Measurements from ENCODE around the gene MEIG1. TPM values are rescaled to one million over a fixed set of nuclear protein-coding genes. Genes with fewer than 3 reads are reported as not detected.

The MEIG1 gene
- total and polyA plus RNA-seq, 2 of the 8 experiments (the other 6 are each of a cell fraction or from before 2014, with no cell fraction given): not detected

DNA sequence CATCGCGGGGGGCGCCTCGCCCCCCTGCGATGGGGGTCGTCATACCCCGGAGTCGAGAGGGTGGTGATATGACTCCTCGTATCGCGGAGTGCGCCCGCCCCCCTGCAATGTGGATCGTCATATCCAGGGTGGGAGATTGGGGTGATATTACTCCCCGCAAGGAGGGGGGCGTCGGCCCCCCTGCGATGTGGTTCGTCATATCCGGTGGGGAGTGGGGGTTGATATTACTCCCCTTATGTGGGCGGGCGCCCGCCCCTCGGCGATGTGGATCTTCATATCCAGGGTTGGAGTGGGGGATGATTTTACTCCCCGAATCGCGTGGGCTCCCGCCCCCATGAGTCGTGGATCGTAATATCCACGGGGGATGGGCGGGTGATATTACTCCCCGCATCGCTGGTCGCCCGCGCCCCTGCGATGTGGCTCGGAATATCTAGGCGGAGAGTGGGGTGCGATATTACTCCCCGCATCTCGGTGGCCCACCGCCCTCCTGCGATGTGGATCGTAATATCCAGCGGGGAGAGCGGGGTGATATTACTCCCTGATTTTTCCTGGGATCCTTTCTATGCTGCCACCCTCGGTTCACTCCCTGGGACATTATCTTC lies 36.9 kb downstream of the MEIG1 start:
- no peaks in the 10 kb centered on the region for H3K4me1 ChIP-seq (replicated peaks in 1 of 4; ENCODE audit: control insufficient read depth in 3 of 4, insufficient read depth in 4 of 4, low read length in 3 of 4)
- H3K9me3 ChIP-seq (ENCODE audit: insufficient read depth in 2 of 2, low read depth in 1 of 2, low read length in 1 of 2): no peaks in the 10 kb centered on the region
- H2BK20ac ChIP-seq (ENCODE audit: low read length): no peak overlapping the region
- no peaks in the 10 kb centered on the region for H4K20me1 ChIP-seq (replicated peaks in 1 of 2; ENCODE audit: control insufficient read depth in 1 of 2, insufficient read depth in 2 of 2, low read length in 2 of 2)
- H2BK12ac ChIP-seq (ENCODE audit: low read depth, low read length): no peak overlapping the region
- no peak overlapping the region for H4K8ac ChIP-seq (ENCODE audit: extremely low read depth, insufficient read depth, low read length)
- no peak overlapping the region for H4K91ac ChIP-seq (replicated peaks; ENCODE audit: insufficient read length, low read length)
- no peak overlapping the region for H3K4me3 ChIP-seq (ENCODE audit: extremely low read depth in 1 of 4, insufficient read depth in 2 of 4, low read depth in 3 of 4, low read length in 4 of 4)
- TF ChIP-seq KDM4A (IDR thresholded peaks at IDR 0.05; ENCODE audit: low read depth, low read length, severe bottlenecking) (no peak), HDAC2 (IDR thresholded peaks at IDR 0.05; ENCODE audit: borderline replicate concordance in 1 of 2, low read depth in 2 of 2, low read length in 2 of 2) (no peak), JUN (IDR thresholded peaks at IDR 0.05; ENCODE audit: low read depth, low read length) (no peak), RBBP5 (IDR thresholded peaks at IDR 0.05; ENCODE audit: borderline replicate concordance, low read depth, low read length) (no peak), SP4 (IDR thresholded peaks at IDR 0.05; ENCODE audit: low read length) (no peak), EP300 (IDR thresholded peaks at IDR 0.05; ENCODE audit: borderline replicate concordance in 1 of 2, low read depth in 2 of 2, low read length in 2 of 2) (no peak), POU5F1 (IDR thresholded peaks at IDR 0.05; ENCODE audit: low read depth, low read length) (no peak), SP1 (IDR thresholded peaks at IDR 0.05; ENCODE audit: low read depth, low read length) (no peak), RFX5 (IDR thresholded peaks at IDR 0.05; ENCODE audit: borderline replicate concordance, low read depth, low read length) (no peak)
- H2AK5ac ChIP-seq (ENCODE audit: low read depth, low read length): no peak overlapping the region
- H3K23me2 ChIP-seq (ENCODE audit: low read depth, low read length): no peaks in the 10 kb centered on the region
- no peak overlapping the region for H2AFZ ChIP-seq (ENCODE audit: low read length)
- H3K18ac ChIP-seq (ENCODE audit: extremely low read depth, low read length): no peak overlapping the region
- H2BK120ac ChIP-seq (replicated peaks; ENCODE audit: low read depth, low read length): no peak overlapping the region
- H4K5ac ChIP-seq (ENCODE audit: insufficient read length, low read depth, low read length): no peak overlapping the region
- FAIRE-seq (no peak), DNase-seq (ENCODE audit: low read depth in 1 of 2, low spot score in 2 of 2) (no peak)
- H3K9ac ChIP-seq (replicated peaks in 1 of 4; ENCODE audit: extremely low read depth in 1 of 4, low read depth in 3 of 4, low read length in 3 of 4): no peak overlapping the region
- no peaks in the 10 kb centered on the region for H3K27me3 ChIP-seq (replicated peaks in 1 of 4; ENCODE audit: control insufficient read depth in 3 of 4, extremely low read depth in 1 of 4, insufficient read depth in 3 of 4, low read length in 3 of 4)
- POLR2A ChIA-PET (ENCODE audit: partially characterized antibody): no interaction called here
- no peak overlapping the region for H3K23ac ChIP-seq (ENCODE audit: insufficient read length)
- H3K79me2 ChIP-seq (ENCODE audit: control insufficient read depth in 1 of 2, insufficient read depth in 2 of 2, low read length in 2 of 2): no peaks in the 10 kb centered on the region
- H2BK15ac ChIP-seq (ENCODE audit: low read length): no peak overlapping the region
- CTCF ChIA-PET (ENCODE audit: partially characterized antibody): no interaction called here
- no peak overlapping the region for H3K14ac ChIP-seq (ENCODE audit: insufficient read length)
- H3K4me2 ChIP-seq (ENCODE audit: insufficient read depth in 1 of 2, low read depth in 2 of 2, low read length in 2 of 2): no peak overlapping the region
- no peak overlapping the region for H2BK5ac ChIP-seq (ENCODE audit: low read depth, low read length)
- 93% methylated on average over 45 of the region's 50 CpGs; no CpG with 5 or more reads in 1 of the 2 experiments for whole genome bisulfite sequencing, 2 experiments (ENCODE audit: extremely low coverage in 1 of 2, insufficient coverage in 1 of 2, insufficient read length in 1 of 2, insufficient replicate concordance in 2 of 2, low coverage in 1 of 2, low lambda C conversion rate in 2 of 2, missing lambda C conversion rate in 1 of 2)
- no peak overlapping the region for H3K4ac ChIP-seq (replicated peaks; ENCODE audit: insufficient read length, low read depth, low read length)
- no peaks in the 10 kb centered on the region for H3K79me1 ChIP-seq (ENCODE audit: low read depth, low read length)
- H3K27ac ChIP-seq (ENCODE audit: low read depth, low read length): no peak overlapping the region
- no peak overlapping the region for H3K56ac ChIP-seq (replicated peaks; ENCODE audit: insufficient read length, low read depth, low read length)
- H3K36me3 ChIP-seq (ENCODE audit: control insufficient read depth in 2 of 4, insufficient read depth in 4 of 4, low read length in 3 of 4): no peaks in the 10 kb centered on the region

Measured in H1 (cell line).